PC-9 (cell line): ENCODE measurements around the gene COL4A1. TPM values are rescaled to one million over a fixed set of nuclear protein-coding genes. Genes with fewer than 3 reads are reported as not detected.

Experiments used
- BruUV-seq: library from RNA; stranded (reverse); fragments of 400-500 nt; replicated peaks from 2 replicates; lab custom pipeline; 2021; lab: Mats Ljungman, UMichigan
- CTCF ChIA-PET: fragments of 300-600 bp; sonication (Branson Sonifier 250); formaldehyde crosslinking; loops from one replicate; lab custom pipeline; 2022; ENCODE audit warnings: antibody characterized with exemption; lab: Charles Lee
- POLR2A ChIA-PET: fragments of 300-600 bp; sonication (Branson Sonifier 250); formaldehyde crosslinking; loops from one replicate; lab custom pipeline; 2022; ENCODE audit warnings: antibody characterized with exemption; ENCODE audit not compliant: unreplicated experiment; lab: Charles Lee
- DNase-seq, 2 experiments: peaks; one replicate each; pipeline versions ENCODE4 v3.0.0 to v3.0.0-alpha.2; 2015 to 2022; ENCODE audit warnings: mixed read lengths in 1 of 2
- H2AFZ ChIP-seq: fragments of 200-600 bp; sonication (generic); 2 replicates; pipeline ENCODE4 v1.8.1; 2017; ENCODE audit warnings: antibody characterized with exemption
- H3F3A ChIP-seq: fragments of 200-600 bp; sonication (generic); 2 replicates; pipeline ENCODE4 v1.8.1; 2017; ENCODE audit warnings: antibody characterized with exemption, mild to moderate bottlenecking, low read depth; ENCODE audit not compliant: insufficient read depth
- H3K27ac ChIP-seq: fragments of 200-600 bp; sonication (generic); 2 replicates; pipeline ENCODE4 v1.6.1; 2016; ENCODE audit warnings: mixed run types
- H3K27me3 ChIP-seq: fragments of 200-600 bp; sonication (generic); 2 replicates; pipeline ENCODE4 v1.6.1; 2016; ENCODE audit warnings: low read depth, mixed run types; ENCODE audit not compliant: insufficient read depth
- H3K36me3 ChIP-seq: fragments of 200-600 bp; sonication (generic); 2 replicates; pipeline ENCODE4 v1.6.1; 2016; ENCODE audit warnings: low read depth, mixed run types
- H3K4me1 ChIP-seq: fragments of 200-600 bp; sonication (generic); replicated peaks from 2 replicates; pipeline ENCODE4 v1.6.1; 2016; ENCODE audit warnings: mixed run types; ENCODE audit not compliant: insufficient read depth
- H3K4me2 ChIP-seq: fragments of 200-600 bp; sonication (generic); 2 replicates; pipeline ENCODE4 v1.6.1; 2017; ENCODE audit warnings: mixed run types
- H3K4me3 ChIP-seq: fragments of 200-600 bp; sonication (generic); 2 replicates; pipeline ENCODE4 v1.6.1; 2016; ENCODE audit warnings: mixed run types
- H3K79me2 ChIP-seq: fragments of 200-600 bp; sonication (generic); 2 replicates; pipeline ENCODE4 v1.6.1; 2017; ENCODE audit warnings: low read depth, mixed run types
- H3K9me2 ChIP-seq: fragments of 200-600 bp; sonication (generic); 2 replicates; pipeline ENCODE4 v1.8.1; 2017; ENCODE audit warnings: mild to moderate bottlenecking; ENCODE audit not compliant: insufficient read depth
- H3K9me3 ChIP-seq: fragments of 200-600 bp; sonication (generic); 2 replicates; pipeline ENCODE4 v1.8.1; 2016; ENCODE audit warnings: low read depth; ENCODE audit not compliant: insufficient read depth
- H4K20me1 ChIP-seq: fragments of 200-600 bp; sonication (generic); 2 replicates; pipeline ENCODE4 v1.8.1; 2017; ENCODE audit not compliant: insufficient read depth
- EZH2 ChIP-seq: fragments of 200-600 bp; sonication (generic); IDR thresholded peaks from 2 replicates; pipeline ENCODE4 v1.8.0; 2017; ENCODE audit warnings: antibody characterized with exemption, low read depth
- intact Hi-C: fragments of 100-400 bp; cut with micrococcal nuclease; formaldehyde crosslinking; loops from one replicate; pipeline ENCODE4 v1.10.0; 2022; ENCODE audit not compliant: unreplicated experiment
- total RNA-seq: library from RNA; stranded (reverse); gene quantifications from 2 replicates; pipeline ENCODE4 v1.2.3, GENCODE V29; 2021
- TF ChIP-seq, protein P1 (sequence below): fragments of 200-600 bp; sonication (generic); conservative IDR thresholded peaks from 2 replicates; pipeline ENCODE4 v1.6.1; 2017; ENCODE audit warnings: mixed run types, antibody characterized with exemption, mild to moderate bottlenecking, moderate library complexity

COL4A1 gene
- total RNA-seq, 1 experiment from 2014 or later, result 24.5 TPM

DNA sequence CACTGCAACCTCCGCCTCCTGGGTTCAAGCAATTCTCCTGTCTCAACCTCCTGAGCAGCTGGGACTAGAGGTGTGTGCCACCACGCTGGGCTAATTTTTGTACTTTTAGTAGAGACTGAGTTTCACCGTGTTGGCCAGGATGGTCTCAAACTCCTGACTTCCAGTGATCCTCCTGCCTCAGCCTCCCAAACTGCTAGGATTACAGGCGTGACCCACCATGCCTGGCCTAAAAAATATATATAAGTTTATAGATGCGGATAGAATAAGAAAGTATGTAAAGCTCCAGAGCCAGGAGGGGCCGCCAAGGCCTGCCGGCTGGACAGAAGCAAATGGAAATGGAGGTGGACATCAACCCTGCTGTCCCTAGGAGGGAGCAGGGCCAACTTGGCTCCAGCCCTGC, 66.0 kb downstream of the COL4A1 start:
- no peaks in the 10 kb centered on the region for H4K20me1 ChIP-seq
- no peaks in the 10 kb centered on the region for H3K9me2 ChIP-seq
- no peak overlapping the region for H3K4me3 ChIP-seq
- no peaks in the 10 kb centered on the region for H3K36me3 ChIP-seq
- no peaks in the 10 kb centered on the region for H3K9me3 ChIP-seq
- no peak for DNase-seq
- TF ChIP-seq, protein P1, sequence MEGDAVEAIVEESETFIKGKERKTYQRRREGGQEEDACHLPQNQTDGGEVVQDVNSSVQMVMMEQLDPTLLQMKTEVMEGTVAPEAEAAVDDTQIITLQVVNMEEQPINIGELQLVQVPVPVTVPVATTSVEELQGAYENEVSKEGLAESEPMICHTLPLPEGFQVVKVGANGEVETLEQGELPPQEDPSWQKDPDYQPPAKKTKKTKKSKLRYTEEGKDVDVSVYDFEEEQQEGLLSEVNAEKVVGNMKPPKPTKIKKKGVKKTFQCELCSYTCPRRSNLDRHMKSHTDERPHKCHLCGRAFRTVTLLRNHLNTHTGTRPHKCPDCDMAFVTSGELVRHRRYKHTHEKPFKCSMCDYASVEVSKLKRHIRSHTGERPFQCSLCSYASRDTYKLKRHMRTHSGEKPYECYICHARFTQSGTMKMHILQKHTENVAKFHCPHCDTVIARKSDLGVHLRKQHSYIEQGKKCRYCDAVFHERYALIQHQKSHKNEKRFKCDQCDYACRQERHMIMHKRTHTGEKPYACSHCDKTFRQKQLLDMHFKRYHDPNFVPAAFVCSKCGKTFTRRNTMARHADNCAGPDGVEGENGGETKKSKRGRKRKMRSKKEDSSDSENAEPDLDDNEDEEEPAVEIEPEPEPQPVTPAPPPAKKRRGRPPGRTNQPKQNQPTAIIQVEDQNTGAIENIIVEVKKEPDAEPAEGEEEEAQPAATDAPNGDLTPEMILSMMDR, result no peak
- no peak for TF ChIP-seq EZH2
- H3K79me2 ChIP-seq, result no peaks in the 10 kb centered on the region
- H3K4me2 ChIP-seq, result no peak overlapping the region
- no peaks in the 10 kb centered on the region for H3K27me3 ChIP-seq
- no TSS peak for BruUV-seq
- POLR2A ChIA-PET, result interaction anchor here (0.6 kb wide), 1 partner anchor 121 kb away, joined by 4 read pairs; no protein-coding TSS in a partner anchor
- CTCF ChIA-PET, result no interaction called here
- H3K4me1 ChIP-seq, result no peaks in the 10 kb centered on the region
- no peak overlapping the region for H3K27ac ChIP-seq
- intact Hi-C loops, result no loop called here
- H2AFZ ChIP-seq, result no peak overlapping the region
- no peaks in the 10 kb centered on the region for H3F3A ChIP-seq

GRCh38 chr13:110240352-110240751, 66.6 kb downstream of the COL4A1 start:
- CTCF ChIA-PET, result no interaction called here

DNA sequence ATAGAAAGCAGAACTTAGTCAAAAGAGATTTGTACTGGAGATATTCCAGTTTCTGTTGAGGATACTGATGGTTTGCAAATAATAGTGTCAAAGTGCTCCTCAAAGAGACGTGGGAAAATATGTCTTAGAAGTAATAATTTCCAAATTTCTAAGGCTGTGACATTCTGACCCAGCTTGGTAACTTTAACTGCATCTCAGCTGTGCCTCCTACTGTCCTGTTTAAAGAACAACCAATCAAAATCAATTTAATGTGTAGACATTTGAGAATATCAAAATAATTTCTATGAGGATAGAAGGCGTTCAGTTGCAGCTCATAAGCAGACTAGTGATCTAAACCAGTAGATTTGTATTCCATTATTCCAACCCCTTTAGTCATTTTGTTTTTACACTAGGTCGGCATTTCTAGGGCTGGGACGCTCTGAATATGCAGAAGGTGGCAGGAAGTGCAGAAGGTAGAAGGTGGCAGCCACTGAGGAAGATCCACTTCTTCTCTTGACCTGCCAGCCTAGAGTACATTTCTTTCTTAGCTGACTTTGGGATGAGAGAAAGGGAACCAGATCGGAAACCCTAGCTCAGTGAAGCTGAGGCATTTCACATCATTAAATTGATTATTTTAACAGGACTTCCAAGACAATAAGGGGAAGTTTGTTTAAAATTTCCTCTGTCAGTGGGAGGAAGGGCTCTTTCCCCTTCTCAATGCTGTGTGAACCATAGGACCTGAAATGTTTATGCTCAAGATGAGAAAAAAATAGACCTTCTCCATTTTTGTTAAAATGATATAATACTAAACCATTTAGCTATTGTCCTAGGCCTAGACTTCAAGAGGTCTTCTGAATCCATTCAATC, 67.5 kb downstream of the COL4A1 start:
- Histone ChIP-seq H3K4me2 (no peak overlapping the region), H3K4me1 (no peaks in the 10 kb centered on the region), H3K9me2 (no peaks in the 10 kb centered on the region), H3K27ac (no peak overlapping the region), H3K36me3 (no peaks in the 10 kb centered on the region), H3F3A (no peaks in the 10 kb centered on the region), H3K4me3 (no peak overlapping the region), H2AFZ (no peak overlapping the region), H3K27me3 (no peaks in the 10 kb centered on the region), H4K20me1 (no peaks in the 10 kb centered on the region), H3K79me2 (no peaks in the 10 kb centered on the region), H3K9me3 (no peaks in the 10 kb centered on the region)
- no peak for TF ChIP-seq EZH2
- TF ChIP-seq, protein P1, result peak; percentile 41; the same call in 1 of the 2 replicates
- no peak for DNase-seq
- CTCF ChIA-PET, result interaction anchor here (0.9 kb wide), 1 partner anchor 18 kb away, joined by 3 read pairs; no protein-coding TSS in a partner anchor
- no TSS peak for BruUV-seq
- intact Hi-C loops, result no loop called here
- POLR2A ChIA-PET, result interaction anchor here (0.6 kb wide), 1 partner anchor 830 kb away, joined by 5 read pairs; no protein-coding TSS in a partner anchor

More at GRCh38 chr13:110240352-110240751, 66.6 kb downstream of the COL4A1 start:
- intact Hi-C loops, result no loop called here
- Histone ChIP-seq H3K36me3 (no peaks in the 10 kb centered on the region), H3K9me2 (no peaks in the 10 kb centered on the region), H3F3A (no peaks in the 10 kb centered on the region), H3K9me3 (no peaks in the 10 kb centered on the region), H2AFZ (no peak overlapping the region), H3K4me3 (no peak overlapping the region), H3K4me1 (no peaks in the 10 kb centered on the region), H3K27ac (no peak overlapping the region), H4K20me1 (no peaks in the 10 kb centered on the region), H3K4me2 (no peak overlapping the region), H3K79me2 (no peaks in the 10 kb centered on the region), H3K27me3 (no peaks in the 10 kb centered on the region)
- POLR2A ChIA-PET, result no interaction called here
- DNase-seq, result no peak
- no TSS peak for BruUV-seq
- TF ChIP-seq, protein P1, result no peak
- no peak for TF ChIP-seq EZH2
